Breast epithelium (tissue), 3 donors: ENCODE results near the gene ERFE.

Source experiments
- POLR2A ChIP-seq: fragments of 450-650 bp; IDR thresholded peaks from one replicate; pipeline ENCODE4 v1.6.1; 2016; ENCODE audit warnings: antibody characterized with exemption, mild to moderate bottlenecking, moderate library complexity
- TF ChIP-seq, protein P1 (sequence below), 3 donors: fragments of 450-650 bp; IDR thresholded peaks; one replicate each; pipeline ENCODE4 v1.5.1; 2016 to 2017; ENCODE audit warnings: antibody characterized with exemption in 3 of 3, mild to moderate bottlenecking in 3 of 3, moderate library complexity in 3 of 3

DNA sequence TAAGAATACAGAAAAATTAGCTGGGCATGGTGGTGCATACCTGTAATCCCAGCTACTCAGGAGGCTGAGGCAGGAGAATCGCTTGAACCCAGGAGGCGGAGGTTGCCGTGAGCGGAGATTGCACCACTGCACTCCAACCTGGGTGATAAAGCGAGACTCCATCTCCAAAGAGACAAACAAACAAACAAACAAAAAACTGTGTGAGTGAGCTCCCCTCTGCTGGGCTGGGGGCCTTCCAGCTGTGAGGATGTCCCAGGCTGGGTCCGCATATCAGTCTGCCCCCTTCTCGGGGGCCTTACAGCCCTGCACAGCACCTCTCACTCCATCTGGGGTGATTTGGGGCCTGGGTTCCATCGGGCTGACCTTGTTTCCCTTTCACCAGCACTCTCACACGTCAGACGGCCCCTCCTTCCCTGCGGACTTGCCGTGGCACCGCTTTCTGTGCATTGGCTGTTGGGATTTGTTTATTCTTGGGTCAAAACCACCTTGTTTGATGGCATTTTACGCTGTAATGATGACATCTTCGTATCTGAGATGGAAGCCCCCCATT lies 23.1 kb upstream of the ERFE start:
- TF ChIP-seq POLR2A, result no peak
- TF ChIP-seq, protein P1, sequence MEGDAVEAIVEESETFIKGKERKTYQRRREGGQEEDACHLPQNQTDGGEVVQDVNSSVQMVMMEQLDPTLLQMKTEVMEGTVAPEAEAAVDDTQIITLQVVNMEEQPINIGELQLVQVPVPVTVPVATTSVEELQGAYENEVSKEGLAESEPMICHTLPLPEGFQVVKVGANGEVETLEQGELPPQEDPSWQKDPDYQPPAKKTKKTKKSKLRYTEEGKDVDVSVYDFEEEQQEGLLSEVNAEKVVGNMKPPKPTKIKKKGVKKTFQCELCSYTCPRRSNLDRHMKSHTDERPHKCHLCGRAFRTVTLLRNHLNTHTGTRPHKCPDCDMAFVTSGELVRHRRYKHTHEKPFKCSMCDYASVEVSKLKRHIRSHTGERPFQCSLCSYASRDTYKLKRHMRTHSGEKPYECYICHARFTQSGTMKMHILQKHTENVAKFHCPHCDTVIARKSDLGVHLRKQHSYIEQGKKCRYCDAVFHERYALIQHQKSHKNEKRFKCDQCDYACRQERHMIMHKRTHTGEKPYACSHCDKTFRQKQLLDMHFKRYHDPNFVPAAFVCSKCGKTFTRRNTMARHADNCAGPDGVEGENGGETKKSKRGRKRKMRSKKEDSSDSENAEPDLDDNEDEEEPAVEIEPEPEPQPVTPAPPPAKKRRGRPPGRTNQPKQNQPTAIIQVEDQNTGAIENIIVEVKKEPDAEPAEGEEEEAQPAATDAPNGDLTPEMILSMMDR (IDR thresholded peaks at IDR 0.05), result no peak
